Measurements from ENCODE around the gene TMEM176A. TPM values are rescaled to one million over a fixed set of nuclear protein-coding genes. Genes with fewer than 3 reads are reported as not detected.

TMEM176A gene
- total and polyA plus RNA-seq, 2 experiments from 2014 or later = 0.34 TPM; not detected in 1

DNA sequence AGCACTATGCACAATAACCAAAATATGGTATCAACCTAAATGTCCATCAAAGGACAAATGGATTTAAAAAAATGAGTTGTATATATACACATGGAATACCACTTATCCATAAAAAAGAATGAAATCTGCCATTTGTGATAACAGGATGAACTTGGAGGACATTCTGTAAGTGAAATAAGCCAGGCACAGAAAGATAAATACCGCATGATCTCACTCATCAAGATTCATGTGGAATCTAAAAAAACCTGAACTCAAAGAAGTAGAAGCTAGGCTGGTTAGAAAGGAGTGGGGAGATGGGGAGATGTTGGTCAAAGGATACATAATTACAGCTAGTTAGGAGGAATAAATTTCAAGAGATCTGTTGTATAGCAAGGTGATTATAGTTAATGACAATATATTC is 34.5 kb downstream of the TMEM176A start (continued):
- TF ChIP-seq REST (IDR thresholded peaks at IDR 0.05; ENCODE audit: unreplicated experiment) (no peak), EZH2 (IDR thresholded peaks at IDR 0.05; ENCODE audit: low read depth, unreplicated experiment) (no peak), NANOG (IDR thresholded peaks at IDR 0.05; ENCODE audit: borderline replicate concordance) (no peak), ZNF114 (CRISPR knock-in tag; IDR thresholded peaks at IDR 0.05) (no peak), CREB1 (CRISPR knock-in tag; IDR thresholded peaks at IDR 0.05; ENCODE audit: low read depth) (no peak), STAT1 (IDR thresholded peaks at IDR 0.05; ENCODE audit: unreplicated experiment) (no peak), POLR2AphosphoS5 (IDR thresholded peaks at IDR 0.05; ENCODE audit: low read depth) (no peak), ZNF331 (CRISPR knock-in tag; IDR thresholded peaks at IDR 0.05; ENCODE audit: low read depth) (no peak), JUNB (IDR thresholded peaks at IDR 0.05; ENCODE audit: unreplicated experiment) (no peak)

DNA sequence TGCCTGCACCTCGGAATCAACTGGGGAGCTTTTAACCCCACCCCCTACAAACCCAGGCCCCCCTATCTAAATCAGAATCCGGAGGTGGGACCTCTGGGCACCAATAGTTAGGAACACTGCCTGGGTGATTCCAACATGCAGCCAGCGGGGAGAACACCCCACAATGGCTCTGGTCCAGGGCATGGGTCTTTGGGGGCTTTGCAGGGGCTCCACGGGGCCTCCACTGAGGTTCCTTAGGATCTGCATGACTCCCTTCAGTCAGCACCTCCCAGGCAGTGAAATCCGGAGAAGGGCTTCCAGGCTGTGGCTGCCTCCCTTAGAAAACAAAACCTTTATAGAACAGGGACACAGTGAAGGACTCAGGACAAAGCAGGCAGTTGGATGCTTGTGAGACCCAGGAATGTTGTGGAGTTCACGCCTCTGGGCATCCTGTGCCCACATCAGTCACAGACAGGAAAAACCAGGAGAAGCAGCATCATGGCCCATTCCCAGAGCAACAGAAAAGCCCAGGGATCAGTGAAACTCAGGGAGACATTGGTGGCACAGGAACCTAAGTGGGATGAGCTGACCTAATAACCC is 35.2 kb downstream of the TMEM176A start:
- H3K4me1 Mint-ChIP-seq = no peaks in the 10 kb centered on the region
- H3K27me3 ChIP-seq (ENCODE audit: insufficient read depth) = no peaks in the 10 kb centered on the region
- no peak overlapping the region for H3K4me3 ChIP-seq
- no peak overlapping the region for H3K4me2 ChIP-seq
- H3K9me2 ChIP-seq (ENCODE audit: insufficient read depth) = 0 out of 2 replicates have a peak, but pooled peaks cover 4% of the 10 kb centered on the region
- H3K27ac Mint-ChIP-seq = no peak overlapping the region
- no peak overlapping the region for H3K4me3 Mint-ChIP-seq
- no peaks in the 10 kb centered on the region for H3K36me3 Mint-ChIP-seq (ENCODE audit: low read depth)
- no peaks in the 10 kb centered on the region for H4K20me1 ChIP-seq (replicated peaks; ENCODE audit: insufficient read depth)
- no peak overlapping the region for H2AFZ ChIP-seq
- no peaks in the 10 kb centered on the region for H3F3A ChIP-seq (replicated peaks; ENCODE audit: low read depth)
- no peak overlapping the region for H3K27ac ChIP-seq (ENCODE audit: low read depth)
- DNase-seq (ENCODE audit: low spot score) (no peak), ATAC-seq (no peak)
- peaks cover 4% of the 10 kb centered on the region for H3K27me3 Mint-ChIP-seq (ENCODE audit: insufficient read depth, low read depth, poor library complexity)
- TF ChIP-seq, protein P1, sequence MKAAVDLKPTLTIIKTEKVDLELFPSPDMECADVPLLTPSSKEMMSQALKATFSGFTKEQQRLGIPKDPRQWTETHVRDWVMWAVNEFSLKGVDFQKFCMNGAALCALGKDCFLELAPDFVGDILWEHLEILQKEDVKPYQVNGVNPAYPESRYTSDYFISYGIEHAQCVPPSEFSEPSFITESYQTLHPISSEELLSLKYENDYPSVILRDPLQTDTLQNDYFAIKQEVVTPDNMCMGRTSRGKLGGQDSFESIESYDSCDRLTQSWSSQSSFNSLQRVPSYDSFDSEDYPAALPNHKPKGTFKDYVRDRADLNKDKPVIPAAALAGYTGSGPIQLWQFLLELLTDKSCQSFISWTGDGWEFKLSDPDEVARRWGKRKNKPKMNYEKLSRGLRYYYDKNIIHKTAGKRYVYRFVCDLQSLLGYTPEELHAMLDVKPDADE (IDR thresholded peaks at IDR 0.05) = no peak
- TF ChIP-seq CREB1 (CRISPR knock-in tag; IDR thresholded peaks at IDR 0.05; ENCODE audit: low read depth) (no peak), POLR2AphosphoS5 (IDR thresholded peaks at IDR 0.05; ENCODE audit: low read depth) (no peak), STAT1 (IDR thresholded peaks at IDR 0.05; ENCODE audit: unreplicated experiment) (no peak), EZH2phosphoT487 (IDR thresholded peaks at IDR 0.05; ENCODE audit: unreplicated experiment) (no peak), JUNB (IDR thresholded peaks at IDR 0.05; ENCODE audit: unreplicated experiment) (no peak)
- H3K36me3 ChIP-seq (ENCODE audit: insufficient read depth) = no peaks in the 10 kb centered on the region
- H3K4me1 ChIP-seq (ENCODE audit: insufficient read depth) = no peaks in the 10 kb centered on the region
- no peaks in the 10 kb centered on the region for H3K79me2 ChIP-seq (replicated peaks; ENCODE audit: insufficient read depth)
- no peaks in the 10 kb centered on the region for H3K9me3 Mint-ChIP-seq
